AG10803 (cell line): ENCODE measurements around the gene MMAB.

Source experiments
- DNase-seq: peaks from one replicate; pipeline ENCODE4 v3.0.0; 2010; ENCODE audit warnings: low read depth
- H3K4me3 ChIP-seq: 2 replicates; pipeline ENCODE4 v1.5.1; 2011; ENCODE audit warnings: mild to moderate bottlenecking, low read length, control low read depth
- TF ChIP-seq, protein P1 (sequence below): conservative IDR thresholded peaks from 2 replicates; pipeline ENCODE4 v1.5.1; 2011; ENCODE audit warnings: mild to moderate bottlenecking, low read length, control low read depth, inconsistent platforms

MMAB gene

DNA sequence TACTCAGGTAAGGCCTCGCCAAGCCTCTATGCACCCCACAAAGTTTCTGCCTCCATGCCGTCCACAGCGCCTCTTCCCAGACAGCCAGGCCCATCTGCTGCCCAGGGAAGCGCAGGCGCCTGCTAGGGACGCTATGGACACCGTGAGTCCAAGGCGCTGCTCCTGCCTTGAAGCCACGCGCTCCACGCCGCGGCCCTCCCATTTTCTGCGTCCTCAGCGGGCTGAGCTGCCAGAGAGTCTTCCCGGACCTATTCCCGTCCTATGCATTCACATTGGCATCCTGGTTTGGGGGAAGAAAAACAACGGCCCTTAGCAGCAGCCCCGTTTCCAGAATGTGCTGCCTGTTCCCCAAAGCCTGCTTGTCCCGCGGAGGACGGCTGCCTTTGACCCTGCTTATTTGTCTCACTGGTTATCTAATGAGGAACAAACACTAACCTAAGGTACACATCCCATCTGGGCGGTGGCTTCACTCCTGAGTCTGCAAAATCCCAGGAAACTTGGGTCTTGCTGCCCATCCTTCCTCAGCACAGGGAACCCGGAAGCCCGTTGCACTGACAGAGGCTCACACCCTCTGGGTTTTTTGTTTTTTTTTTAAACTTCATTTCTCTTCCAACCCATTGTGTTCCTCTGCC lies 38.0 kb downstream of the MMAB start:
- DNase-seq, result no peak
- TF ChIP-seq, protein P1, sequence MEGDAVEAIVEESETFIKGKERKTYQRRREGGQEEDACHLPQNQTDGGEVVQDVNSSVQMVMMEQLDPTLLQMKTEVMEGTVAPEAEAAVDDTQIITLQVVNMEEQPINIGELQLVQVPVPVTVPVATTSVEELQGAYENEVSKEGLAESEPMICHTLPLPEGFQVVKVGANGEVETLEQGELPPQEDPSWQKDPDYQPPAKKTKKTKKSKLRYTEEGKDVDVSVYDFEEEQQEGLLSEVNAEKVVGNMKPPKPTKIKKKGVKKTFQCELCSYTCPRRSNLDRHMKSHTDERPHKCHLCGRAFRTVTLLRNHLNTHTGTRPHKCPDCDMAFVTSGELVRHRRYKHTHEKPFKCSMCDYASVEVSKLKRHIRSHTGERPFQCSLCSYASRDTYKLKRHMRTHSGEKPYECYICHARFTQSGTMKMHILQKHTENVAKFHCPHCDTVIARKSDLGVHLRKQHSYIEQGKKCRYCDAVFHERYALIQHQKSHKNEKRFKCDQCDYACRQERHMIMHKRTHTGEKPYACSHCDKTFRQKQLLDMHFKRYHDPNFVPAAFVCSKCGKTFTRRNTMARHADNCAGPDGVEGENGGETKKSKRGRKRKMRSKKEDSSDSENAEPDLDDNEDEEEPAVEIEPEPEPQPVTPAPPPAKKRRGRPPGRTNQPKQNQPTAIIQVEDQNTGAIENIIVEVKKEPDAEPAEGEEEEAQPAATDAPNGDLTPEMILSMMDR, result no peak
- no peak overlapping the region for H3K4me3 ChIP-seq

DNA sequence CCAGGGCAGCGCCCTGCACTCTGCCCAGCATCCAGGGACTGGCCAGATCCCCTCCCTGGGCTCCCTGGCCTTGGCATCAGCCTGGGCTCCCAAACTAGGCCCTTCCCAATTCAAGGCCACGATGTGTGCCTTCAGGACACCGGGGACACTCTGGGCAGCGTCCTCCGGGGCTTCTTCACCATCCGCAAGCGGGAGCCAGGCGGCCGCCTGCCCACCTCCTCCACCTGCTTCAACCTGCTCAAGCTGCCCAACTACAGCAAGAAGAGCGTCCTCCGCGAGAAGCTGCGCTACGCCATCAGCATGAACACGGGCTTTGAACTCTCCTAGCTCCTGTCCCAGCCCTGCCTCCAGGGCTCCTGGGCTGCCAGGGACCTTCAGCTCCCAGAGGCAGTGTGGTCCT lies 38.8 kb downstream of the MMAB start:
- TF ChIP-seq, protein P1, result no peak
- H3K4me3 ChIP-seq, result no peak overlapping the region
- DNase-seq, result no peak

- no peak for DNase-seq
- H3K4me3 ChIP-seq, result no peak overlapping the region
- TF ChIP-seq, protein P1, result no peak
Observed at GRCh38 chr12:109533487-109533740, 39.9 kb downstream of the MMAB start.

DNA sequence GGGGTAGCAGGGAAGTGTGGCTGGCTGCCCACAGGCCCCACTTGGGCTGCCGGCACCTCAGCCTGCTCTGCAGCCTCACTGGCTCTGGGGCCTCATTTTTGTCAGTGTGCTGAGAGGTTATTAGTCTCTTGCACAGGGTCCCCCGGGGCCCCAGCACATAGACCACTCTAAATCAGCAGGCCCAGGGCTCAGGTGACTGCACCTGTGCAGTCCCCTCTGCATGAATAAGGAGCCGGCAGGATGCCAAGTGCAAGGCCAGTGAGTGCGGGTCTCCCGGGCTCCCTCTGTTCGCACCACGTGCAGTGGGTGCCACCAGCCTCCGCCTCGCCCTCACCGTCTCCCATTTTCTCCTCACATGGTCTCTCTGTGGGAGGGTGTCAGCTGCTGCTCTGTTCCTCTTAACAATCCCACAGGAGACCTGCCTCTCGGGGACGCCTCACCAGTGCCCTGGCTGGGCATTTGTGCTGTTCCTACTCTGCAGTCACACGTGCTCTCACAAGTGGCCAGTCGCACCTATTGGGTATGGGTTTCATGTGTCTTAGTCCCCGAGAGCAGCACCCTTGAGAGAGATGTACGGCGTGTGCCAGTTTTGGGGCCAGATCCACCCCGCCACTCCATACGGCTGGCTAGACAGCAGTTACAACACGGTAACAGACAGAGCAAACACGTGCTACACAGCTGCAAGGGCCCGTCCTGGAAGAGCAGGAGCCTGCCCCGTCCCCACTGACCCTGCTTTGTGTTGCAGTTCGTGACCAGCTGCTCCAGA lies 40.4 kb downstream of the MMAB start:
- no peak for DNase-seq
- no peak overlapping the region for H3K4me3 ChIP-seq
- TF ChIP-seq, protein P1, result no peak

DNA sequence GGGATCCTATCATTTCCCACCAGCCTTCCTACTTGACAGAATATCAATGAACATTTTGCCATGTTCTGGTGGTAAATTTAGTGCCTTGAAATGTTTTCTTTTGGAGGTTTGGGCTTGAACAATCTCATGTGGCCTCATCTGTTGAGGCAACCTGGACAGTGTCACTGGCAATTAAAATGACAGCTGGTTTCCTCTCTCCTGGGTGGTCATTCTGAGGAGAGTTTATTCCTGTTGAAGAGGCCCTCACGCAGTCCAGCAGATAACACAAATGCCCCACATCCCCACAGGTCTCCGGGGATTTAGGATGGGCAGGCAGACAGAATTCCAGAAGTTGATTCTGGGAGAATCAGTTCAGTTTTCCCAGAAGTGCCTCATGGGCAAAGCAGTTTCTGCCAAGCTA lies 41.9 kb downstream of the MMAB start:
- no peak for DNase-seq
- TF ChIP-seq, protein P1, result no peak
- H3K4me3 ChIP-seq, result no peak overlapping the region

GRCh38 chr12:109529691-109530640 lies 43.3 kb downstream of the MMAB start:
- no peak overlapping the region for H3K4me3 ChIP-seq
- no peak for DNase-seq
- TF ChIP-seq, protein P1, result no peak
